ENCODE data around the gene NID2.

DNA sequence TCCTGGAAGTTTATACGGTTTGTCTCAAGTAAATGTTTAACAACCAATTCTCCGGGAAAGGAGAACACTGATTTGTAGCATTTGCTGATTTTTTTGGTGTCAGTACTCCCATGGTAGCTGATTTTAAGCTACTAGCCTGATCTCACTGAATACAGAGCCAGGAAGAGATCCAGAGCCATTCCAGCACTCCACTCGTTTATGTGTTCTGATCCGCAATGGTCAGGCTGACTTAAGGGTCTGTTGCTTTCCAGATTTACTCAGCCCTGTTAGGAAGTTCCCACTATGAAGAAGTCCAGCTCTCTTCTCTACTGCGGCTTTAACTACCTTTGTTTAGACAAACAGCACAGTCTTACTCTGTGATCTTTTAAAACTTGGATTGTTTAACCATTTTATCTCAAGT lies 38.0 kb upstream of the NID2 start:
- TF ChIP-seq, protein P1, sequence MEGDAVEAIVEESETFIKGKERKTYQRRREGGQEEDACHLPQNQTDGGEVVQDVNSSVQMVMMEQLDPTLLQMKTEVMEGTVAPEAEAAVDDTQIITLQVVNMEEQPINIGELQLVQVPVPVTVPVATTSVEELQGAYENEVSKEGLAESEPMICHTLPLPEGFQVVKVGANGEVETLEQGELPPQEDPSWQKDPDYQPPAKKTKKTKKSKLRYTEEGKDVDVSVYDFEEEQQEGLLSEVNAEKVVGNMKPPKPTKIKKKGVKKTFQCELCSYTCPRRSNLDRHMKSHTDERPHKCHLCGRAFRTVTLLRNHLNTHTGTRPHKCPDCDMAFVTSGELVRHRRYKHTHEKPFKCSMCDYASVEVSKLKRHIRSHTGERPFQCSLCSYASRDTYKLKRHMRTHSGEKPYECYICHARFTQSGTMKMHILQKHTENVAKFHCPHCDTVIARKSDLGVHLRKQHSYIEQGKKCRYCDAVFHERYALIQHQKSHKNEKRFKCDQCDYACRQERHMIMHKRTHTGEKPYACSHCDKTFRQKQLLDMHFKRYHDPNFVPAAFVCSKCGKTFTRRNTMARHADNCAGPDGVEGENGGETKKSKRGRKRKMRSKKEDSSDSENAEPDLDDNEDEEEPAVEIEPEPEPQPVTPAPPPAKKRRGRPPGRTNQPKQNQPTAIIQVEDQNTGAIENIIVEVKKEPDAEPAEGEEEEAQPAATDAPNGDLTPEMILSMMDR (conservative IDR thresholded peaks at IDR 0.05 in 1 of 2, IDR thresholded peaks at IDR 0.05 in 1 of 2; ENCODE audit: low read depth in 1 of 2, low read length in 2 of 2): no peak
- TF ChIP-seq EZH2 (IDR thresholded peaks at IDR 0.05; ENCODE audit: low read length, missing control alignments): no peak
